GM19023 (cell line): ENCODE measurements around the gene ABHD10.

Experiments used
- ATAC-seq: cut with Tn5 transposase; IDR thresholded peaks from one replicate; pipeline ENCODE4 v1.9.1; 2021; ENCODE audit warnings: mild to moderate bottlenecking, moderate library complexity; ENCODE audit not compliant: unreplicated experiment

ABHD10 gene

DNA sequence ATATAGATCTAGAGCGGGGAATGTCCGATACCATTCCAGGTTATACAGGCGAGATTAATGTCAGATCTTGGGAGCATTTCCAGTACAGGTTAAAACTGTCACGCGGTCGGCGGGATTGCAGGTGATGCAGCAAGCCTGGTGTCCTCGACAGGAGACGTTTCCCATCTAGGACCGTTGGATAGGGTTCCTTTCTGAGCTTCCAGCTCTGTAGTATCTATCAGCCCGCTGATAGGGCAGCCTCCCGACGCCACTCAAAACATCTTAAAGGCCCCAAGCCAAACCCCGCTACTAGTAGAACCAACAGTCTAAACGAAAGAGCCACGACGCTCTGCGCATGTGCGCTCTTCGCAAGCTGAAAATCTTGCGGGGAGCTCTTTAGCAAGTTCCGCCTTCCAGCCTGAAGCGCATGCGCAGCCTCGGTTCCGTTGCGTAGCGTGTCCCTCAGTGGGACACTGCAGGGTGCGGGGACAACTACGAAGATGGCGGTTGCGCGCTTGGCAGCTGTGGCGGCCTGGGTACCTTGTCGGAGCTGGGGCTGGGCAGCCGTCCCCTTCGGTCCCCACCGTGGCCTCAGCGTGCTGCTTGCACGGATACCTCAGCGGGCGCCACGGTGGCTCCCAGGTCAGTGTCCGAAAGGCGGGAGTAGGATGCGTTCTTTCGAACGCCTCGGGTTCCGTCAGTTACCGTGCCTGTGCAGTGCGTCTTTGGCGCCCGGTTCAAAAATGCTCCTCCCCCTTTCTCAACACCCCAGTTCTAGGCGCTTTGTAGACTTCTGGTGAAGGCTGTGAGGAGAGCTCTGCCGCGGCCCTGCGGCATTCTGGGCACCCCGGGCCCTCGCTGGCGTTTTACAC lies at the start of gene ABHD10:
ABHD10 (plus strand) TSS at position 444 of the 851 bp plus-strand sequence; CDS start at position 480, 36 bp downstream.
- ATAC-seq, result peak; percentile 96

DNA sequence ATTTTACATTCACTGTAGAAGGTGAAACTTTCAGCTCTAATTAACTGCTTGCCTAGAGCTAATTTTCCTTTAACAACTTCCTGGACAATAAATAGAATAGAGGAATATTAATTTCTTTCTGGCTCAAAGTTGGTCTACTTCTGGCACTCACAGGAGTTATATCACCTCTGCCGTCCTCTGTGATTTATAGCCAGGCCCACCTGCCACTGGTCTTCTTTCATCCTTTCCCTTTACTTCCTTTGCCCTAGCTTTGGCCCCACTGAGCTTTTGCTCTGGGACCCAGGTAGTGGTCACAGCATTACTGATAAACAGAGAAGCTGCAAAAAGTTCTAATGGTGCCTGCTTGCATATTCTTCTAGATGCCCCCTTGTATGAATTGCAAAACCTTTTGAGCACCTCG lies 49.3 kb upstream of the ABHD10 start:
- ATAC-seq, result no peak

DNA sequence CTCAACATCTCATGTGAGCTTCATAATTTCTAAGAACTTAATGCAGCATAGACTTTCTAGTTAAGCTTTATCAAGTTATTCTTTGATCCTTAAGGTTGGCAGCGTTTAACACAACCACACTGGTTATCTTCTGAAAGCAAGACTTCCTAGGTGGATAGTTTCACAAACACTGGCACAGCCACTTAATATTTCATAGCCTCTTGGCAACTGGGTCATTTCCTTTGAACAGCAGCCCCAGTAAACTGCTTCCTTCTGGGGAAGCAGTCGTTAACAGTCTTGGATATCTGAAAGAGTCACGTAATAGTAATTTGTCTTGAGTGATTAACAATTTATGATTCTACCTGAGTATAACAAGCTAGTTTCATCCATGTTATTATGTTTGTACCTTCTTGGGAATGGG lies 45.9 kb upstream of the ABHD10 start:
- no peak for ATAC-seq

DNA sequence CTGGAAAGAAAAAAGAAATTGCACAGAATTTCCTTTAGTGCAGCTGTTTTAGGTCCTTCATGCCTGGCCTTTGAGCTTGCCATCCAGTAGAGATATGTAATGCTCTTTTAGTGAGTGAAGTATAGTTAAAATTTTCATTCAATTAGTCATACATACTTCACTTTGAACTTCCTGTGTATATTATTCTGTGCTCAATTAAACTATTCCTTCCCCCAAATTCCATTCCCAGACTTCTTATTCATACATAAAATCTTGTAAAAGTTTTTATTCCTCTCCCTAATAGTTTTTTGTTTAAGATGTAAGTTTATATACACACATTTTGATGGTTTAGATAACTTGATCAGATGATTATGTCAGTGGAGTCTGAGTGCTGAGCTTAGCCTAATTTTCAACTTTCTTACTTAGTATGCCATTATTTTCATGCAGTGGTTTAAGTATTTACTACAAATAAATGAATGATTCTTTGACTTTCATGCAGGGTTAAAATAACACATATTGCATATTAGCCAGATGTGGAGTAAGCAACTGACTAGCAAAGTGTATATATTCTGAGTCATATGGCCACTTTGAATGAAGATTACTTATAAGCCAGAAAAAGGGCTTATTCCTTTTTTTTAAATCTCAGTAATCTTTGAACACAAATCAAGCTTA lies 42.5 kb upstream of the ABHD10 start:
- ATAC-seq, result no peak

DNA sequence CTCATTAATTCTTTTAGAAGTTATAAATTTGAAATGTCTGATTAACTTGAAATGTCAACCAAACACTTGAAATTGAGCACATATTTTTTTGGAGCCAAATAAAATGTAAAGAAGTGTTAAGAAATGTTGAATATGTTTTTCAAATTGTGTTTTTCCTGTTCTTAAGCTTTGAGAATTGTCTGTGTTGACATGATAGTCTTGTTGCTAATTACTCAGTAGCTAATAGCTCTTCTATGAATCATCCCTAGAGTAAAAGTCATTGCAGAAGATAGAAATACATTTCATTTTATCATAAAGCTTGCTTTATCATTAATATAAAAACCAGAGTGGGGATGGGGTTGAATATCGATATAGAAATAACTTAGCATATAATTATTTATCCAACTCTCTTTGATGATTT lies 41.9 kb upstream of the ABHD10 start:
- ATAC-seq, result no peak

DNA sequence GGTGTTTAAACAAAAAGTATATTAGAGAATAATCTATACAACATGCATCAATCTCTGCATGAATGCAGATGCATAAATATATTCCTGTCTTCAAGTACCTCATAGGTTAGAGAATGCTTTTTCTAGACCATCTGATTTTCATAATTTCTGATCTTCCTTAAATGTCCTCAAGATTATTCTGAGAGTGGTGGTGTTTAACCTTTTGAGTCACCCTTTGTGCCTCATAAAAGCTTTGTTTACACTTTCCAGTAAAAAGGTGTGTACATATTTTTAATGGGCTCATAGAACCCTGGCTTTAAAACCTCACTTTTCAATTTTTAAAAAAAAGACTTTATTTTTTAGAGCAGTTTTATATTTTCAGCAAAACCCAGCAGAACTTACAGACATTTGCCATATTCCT lies 41.0 kb upstream of the ABHD10 start:
- no peak for ATAC-seq

DNA sequence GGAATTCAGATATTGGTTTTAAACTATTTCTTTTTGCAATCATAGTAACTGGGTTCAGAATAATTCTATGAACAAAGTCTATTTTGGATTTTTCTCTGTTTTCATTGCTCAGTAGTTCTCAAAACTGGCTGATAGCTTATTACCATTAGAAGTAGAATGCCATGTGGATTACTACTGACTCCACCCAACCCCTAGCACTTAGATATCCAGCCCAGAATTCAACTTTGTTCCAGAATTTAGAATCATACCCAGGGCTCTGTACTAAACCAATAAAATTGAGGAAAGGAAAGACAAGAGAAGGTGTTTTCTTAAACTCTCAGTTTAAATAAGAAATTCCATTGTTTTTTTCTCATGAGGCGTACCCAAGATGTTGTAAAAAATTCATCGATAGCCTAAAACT lies 39.0 kb upstream of the ABHD10 start:
- no peak for ATAC-seq

DNA sequence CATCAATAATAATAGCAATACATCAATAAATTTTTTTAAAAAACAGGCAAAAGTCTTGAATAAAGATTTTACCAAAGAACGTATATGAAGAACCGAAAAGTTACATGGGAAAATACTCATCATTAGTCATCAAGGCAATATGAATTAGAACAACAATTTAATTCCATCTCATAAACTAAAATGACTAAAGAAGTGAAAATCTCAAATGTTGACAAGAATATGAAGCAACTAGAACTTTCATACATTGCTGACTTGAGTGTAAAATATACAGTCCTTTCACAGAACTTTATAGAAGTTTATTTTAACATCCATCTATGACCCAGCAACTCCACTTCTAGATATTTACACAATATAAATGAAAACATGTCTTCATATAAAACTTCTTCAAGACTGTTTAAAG lies 35.3 kb upstream of the ABHD10 start:
- ATAC-seq, result no peak

DNA sequence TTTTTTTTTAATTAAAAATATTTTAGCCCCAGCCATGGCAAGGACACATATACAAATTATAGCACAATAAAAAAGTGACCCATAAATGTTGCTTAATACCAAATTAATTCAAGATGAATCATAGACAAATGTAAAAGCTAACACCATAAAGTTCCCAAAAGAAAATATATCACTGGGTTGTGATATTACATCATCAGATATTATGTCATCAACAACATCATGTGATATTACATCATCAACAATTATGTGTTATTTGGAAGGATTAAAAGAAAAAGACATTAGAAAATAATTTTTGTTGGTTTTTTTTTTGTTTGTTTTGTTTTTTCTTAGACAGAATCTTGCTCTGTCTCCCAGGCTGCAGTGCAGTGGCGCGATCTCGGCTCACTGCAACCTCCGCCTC lies 34.5 kb upstream of the ABHD10 start:
- ATAC-seq, result no peak

DNA sequence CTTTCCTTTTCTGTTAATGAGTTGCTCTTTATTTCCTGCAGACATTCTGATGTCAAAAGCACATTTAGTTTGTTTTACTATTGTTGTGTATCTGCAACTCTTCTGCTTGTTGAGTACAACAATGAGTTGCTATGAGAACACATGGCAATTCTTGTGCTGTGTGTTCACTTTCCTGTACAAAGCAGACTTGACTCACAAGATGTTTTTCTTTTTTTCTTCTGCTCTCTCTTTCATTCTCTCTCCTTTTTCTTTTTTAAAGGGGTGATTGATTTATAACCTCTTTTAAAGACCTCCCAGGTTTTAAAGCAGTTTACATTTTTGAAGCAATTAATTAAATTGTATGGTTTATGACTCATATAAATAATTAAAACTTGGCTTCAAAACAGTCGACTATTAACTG lies 31.6 kb upstream of the ABHD10 start:
- no peak for ATAC-seq

DNA sequence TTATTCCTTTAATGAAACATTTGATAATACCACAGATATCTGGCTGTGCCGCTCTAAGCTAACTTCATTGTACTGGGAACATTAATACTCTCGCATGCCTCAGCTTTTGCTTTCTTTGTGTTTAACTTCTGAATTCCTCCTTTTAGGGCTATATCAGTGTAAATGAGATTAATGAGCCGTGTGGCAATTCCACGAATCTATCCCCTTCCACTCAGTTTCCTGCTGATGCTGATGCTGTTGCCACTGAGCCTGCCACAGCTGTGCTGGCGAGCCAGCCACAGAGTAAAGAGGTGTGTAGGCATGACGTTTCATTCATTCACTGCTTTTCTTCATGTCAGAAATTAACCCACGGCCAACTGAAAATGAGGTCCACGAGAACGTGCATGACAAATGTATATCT lies 30.0 kb upstream of the ABHD10 start:
- no peak for ATAC-seq

DNA sequence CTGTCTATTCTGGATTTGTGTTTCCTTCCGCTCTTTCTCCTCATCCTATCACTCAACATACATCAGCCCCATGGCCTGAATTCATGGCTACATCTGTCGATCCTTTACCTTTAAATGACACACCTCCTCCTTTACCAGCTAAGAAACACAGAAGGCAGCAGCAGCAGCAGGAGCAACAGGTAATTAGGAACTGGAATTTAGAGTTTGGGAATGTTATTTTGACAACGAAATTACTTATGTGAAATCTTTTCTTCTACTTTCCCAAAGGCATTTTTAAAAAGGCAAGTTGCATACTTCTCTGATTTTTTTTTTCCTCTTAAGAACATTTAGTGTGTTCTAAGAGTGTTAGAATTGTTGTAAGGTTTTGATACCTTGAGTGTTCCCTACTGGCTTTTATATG lies 29.1 kb upstream of the ABHD10 start:
- ATAC-seq, result no peak

DNA sequence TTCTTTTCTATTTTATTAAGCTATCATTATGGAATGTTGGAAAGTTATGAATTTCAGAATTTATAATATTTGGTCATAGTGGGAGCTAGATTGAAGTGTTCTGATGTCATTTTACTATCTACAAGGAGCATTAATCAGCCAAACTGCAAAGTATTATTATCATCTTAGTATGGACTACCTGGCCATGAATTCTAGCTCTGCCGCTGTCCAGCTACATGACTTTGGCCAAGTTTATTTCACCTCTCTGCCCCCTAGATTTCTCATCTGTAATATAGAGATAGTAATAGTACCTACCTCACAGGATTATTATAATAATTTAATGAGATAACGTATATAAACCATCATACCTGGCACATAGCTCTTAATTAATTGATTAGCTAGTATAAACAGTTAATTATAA lies 27.8 kb upstream of the ABHD10 start:
- no peak for ATAC-seq

DNA sequence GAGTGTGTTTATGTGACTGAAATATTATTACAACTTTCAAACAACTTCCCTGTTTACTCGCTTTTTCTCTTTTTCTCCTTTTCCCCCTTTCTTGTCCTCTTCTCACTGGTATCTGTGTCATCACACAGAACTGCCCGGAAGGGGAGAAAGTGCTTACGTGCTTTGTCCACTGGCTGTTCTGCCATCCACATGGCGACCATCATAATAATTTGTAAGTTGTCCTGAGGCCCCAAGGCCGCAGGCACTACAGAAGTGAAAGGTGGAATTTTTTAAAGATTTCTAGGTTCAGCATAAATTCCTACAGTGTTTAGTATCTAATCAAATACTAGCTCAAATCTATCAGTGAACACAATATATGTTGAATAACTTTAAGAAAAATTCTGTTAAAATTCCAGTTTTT lies 26.7 kb upstream of the ABHD10 start:
- no peak for ATAC-seq

DNA sequence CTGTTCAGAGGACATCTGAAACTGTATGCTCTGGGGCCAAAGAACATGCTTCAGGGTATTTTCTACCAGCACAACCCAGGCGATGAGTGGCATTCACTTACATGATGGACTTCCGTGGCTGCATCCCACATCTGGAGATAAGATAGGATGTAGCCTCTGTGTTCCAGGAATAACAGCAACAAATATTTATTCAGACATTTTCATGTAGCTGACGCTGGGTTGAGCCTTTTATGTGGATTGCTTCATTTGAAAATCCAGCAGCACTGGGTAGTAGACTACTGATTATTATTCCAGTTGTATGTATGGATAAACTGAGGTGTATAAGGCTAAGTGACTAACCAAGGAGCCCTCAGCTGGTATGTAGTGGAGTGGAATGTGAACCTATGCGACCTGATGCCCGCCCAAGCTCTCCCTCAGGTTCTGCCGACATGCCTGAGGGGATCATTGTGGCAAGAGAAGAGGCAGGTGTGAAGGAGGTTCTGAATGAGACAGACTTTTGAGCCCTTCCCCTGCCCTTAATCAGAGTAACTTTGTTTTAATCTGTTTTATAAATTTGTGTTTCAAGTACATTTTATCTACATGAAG lies 25.9 kb upstream of the ABHD10 start:
- no peak for ATAC-seq

DNA sequence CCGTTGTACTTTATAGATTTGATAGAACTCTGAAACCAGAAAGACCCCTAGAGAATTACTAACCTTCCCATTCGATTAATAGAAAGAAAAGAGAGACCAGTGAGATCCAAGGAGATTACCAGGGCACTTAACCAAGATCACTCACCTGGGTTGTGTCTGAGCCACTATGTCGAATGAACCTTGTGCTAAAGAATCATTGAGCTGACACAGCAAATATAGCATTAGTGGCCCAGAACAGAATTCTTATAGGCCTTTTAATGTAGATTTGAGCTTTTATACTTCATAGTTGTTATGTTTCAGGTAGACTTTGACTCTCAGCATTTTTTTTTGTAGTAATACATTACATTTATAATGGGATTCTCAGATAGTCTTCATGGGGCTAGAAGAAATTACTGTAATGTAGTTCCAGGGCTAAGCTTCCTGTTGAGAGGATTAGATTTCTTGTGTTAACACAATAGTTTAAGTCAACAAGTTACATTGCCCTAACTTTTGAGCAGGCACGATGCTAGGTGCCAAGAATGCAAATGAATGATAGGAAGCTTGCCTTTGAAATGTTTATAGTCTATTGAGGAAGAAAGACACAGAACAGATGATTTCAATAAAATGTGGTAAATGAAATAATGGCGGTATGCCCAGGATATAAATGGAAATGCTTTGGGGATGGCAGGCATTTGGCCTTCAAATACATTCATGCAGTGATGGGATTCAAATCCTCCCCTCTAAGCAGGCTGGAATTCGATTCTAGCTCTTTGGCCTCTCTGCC lies 24.4 kb upstream of the ABHD10 start:
- no peak for ATAC-seq

DNA sequence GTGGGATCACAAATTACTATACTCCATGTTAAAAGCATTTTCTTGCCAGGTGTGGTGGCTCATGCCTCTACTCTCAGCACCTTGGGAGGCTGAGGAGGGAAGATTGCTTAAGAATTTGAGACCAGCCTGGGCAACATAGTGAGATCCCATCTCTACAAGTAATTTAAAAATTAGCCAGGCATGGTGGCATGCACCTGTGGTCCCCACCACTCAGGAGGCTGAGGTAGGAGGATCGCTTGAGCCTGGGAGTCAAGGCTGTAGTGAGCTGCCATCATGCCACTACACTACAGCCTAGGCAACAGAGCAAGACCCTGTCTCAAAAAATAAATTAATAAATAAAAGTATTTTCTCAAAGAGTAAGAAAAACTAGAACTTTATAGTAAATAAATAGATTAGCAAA lies 22.9 kb upstream of the ABHD10 start:
- no peak for ATAC-seq

DNA sequence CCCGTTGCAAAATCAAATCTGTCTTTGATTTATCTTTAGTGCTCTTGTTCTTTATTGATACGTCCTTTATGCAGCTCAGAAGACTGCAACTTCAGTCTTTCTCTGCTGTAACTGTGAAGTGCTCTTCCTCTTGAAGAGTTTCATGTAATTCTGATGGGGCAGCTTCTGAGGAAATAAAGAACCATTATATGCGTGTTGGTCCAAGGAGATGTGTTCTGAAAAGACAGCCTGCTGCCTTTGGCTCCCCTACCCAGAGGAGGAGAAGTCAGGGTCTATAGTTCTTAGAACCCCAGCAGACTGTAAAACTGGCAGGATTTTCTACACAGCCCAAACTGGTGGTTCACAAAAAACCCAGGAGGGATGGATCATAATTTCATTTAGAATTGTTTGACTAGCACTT lies 22.4 kb upstream of the ABHD10 start:
- ATAC-seq, result no peak

DNA sequence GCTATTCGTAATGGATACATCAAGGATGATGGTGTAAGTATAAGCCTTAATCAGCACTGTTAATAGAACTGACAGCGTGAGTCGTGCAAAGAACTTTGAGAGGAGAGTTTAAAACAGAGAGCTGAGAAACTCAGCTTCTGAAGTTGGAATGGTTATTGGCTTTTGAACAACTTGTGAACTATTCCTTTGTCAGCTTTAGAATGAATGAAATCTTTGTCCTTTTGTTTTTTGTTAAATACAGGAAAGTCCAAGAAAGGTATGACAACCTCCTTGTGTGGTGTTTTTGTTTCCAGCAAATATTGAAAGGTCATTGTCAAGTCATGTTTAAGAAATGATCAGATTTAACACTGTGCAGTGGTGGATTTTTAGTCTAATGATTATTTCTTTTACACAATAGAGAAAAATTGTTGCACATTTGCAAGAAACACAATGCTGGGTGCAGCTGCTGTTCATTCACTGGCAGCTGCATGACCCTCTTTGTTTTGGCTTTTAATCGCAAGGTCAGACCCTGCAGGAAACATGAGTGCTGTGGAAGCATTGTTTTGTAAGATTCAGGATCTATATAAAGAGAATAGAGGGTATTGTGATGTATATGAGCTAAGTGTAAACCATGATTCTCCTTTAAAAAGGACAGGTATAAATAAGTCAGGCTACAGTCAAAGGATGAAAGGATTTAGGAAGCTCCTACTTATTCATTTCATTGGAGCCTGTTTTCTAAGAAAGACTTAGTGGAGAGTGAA lies 21.7 kb upstream of the ABHD10 start:
- ATAC-seq, result no peak

DNA sequence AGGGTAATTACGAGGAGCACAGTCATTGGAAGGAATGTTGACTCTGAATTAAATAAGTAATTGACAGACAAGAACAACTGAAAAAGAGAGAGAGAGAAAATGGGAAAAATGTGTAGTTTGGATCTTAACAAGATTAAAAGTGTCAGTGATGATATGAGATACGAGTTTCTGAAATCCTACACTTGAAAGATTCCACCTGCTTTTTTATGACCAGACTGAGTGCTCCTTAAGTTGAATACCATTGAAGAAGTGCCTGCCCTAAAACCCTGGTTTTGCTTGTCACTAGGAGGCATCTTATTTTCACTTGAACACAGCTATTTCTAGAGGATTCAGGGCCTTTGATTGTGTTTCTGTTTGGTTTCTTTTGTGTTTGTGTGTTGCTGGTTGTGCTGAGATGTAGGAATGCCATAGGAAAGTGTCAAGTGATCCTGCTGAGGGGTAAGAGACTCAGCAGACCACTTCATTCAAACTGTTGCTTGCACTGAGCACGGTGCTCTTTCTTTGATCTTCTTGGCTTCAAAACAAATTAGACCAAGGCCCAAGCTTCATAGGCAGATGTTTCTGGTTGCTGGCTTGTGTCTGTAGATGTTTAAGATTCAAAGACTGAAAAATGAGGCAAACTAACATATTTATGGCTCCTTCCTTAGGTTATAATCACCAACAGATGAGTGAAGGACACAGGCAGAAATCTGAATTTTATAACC lies 17.2 kb upstream of the ABHD10 start:
- no peak for ATAC-seq
